ENCODE data around the gene NFIX.

Gene NFIX

DNA sequence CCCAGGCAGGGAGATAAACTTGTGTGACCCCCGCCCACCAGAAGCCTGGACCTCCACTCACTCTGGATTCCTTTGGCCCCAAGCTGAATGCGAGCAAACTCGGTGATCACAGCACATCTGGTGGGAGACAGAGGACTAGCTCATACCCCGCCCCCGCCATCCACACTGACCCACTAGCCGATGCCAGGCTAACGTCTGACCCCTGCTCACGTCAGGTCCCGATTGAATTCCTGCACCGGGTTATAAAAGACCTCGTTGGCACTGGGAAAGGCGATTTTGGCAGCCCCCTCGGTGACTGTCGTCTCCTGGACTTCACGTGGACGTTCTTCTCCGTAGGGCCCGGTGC, 120.6 kb downstream of the NFIX start:
- DNase-seq, result no peak

DNA sequence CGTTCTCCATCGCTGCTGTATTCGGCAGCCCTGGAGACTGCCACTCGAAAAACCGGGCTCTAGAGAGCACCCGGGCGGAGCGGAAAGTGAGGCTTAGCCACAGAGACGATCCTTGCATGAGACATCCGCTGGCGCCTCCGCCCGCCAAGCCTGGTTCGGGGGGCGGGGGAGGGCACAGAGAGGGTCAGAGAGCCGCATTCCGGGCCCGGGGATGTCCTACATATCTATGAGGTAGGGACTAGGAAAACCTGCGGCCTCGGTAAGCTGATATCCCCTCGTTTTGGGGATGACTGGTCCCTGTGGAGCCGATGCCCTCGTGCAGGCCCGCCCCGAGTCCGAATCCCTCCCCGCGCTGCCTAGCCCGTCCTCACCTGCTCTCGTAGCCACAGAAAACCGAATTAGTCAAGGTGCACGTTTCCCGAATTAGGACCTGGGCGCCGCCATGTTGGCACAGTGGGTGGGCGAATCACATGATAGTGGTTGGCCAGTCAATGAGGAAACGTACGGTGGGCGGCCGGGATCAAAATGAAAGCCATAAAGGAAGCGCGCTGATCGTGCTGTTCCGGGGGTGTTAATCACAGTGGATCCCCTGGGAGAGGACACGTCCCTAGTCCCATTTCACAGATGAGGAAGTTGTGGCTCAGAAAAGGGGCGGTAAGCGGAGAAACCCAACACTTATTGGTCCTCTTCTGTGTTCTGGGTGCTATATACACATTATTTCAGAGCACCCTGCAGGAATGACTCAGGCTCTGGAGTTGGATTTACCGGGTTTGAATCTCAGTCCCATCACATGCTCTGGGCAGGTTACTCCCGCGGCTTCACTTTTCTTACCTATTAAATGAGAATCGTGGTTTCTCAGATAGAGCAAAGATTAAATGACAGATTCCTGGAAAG, 121.3 kb downstream of the NFIX start, which contains the start of gene TRMT1:
TSS of gene TRMT1 (minus strand) at position 459 of the 894 bp plus-strand sequence. CDS start at position 118, 341 bp downstream.
- peak; percentile 84 for DNase-seq

DNA sequence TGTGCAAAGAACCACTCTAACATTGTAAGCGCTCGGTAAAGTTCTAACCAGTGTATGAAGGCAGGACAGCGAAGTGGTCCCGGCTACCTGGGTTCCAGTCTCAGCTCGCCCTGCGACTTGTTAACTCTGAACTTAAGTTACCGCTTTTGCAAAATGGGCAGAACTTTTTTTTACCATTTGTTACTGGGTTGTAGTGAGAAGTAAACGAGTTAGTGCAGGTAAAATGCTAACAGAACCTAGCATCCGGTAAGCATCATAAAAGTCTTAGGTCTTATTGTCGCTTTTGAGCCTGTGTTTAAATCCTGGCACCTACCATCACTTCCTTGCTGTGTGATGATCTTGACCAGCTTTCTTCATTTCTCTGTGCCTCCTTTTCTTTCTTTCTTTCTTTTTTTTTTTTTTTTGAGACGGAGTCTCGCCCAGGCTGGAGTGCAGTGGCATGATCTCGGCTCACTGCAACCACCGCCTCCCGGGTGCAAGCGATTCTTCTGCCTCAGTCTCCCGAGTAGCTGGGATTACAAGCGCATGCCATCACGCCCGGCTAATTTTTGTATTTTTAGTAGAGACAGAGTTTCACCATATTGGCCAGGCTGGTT, 122.0 kb downstream of the NFIX start:
- DNase-seq, result no peak

DNA sequence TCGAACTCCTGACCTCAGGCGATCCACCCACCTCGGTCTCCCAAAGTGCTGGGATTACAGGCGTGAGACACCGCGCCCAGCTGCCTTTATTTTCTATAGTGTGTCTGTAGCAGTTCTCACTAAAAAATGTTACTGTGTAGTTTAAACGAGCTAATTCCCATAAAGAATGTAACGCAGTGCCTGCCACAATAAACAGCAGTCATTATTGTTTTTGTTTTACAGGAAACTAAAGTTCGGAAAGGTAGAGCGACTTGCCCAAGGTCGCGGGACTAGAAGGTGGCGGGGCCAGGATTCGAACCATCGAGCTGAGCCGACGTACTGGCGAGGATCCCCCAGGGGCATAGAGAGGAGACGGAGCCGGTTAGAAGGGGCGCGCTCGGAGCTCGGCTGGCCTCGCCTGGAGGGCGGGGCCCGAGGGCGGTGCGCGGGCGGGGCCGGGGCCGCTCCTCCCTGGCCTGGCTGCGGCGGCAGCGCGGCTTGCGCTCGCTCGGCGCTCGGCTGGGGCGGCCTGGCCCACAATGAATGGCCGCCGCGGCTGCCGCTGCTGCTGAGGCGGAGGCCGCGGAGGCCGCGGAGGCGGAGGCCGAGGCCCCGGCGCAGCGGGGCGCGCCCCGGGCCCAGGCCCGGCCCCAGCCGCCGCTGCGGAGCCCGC, 122.6 kb downstream of the NFIX start, which contains the start of gene NACC1:
TSS of gene NACC1 (plus strand) at position 493 of the 652 bp plus-strand sequence. CDS start 16,944 bp downstream, outside the sequence.
- peak; percentile 88 for DNase-seq

DNA sequence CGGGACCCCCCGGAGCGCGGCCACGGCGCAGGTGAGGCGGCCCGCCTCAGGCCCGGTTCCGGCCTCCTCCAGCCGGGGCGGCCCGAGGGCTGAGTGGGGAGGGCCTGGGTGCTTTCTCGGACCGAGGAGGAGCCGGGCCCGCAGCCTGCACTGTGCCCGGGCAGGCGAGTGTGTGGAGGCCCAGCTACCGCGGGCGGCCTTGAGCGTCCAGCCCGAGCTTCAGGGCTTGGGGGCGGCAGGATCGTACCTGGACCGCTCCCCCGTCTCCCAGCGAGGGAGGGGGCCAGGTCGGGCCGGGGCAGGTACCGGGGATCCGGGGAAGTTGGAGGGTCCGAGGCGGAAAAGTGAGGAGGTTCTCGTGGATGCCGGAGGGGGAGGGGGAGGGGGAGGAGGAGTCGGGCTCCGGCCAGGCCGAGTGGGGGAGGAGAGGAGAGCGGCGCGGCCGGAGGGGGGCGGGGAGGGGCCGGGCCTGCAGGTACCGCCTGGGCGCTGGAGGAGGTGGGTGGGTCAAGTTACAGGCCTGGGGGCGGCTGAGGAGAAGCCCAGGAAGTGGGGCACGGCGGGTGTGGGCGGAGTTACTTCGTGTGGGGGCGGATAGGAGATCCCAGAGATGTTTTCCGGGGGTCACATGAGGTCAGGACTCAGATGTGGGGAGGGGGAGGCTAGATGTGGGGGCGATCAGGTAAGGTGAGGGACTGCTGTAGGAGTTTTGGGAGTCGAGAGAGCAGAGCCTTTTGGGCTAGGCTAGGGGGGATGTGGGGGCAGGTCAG, 123.3 kb downstream of the NFIX start:
- peak; percentile 26 for DNase-seq

DNA sequence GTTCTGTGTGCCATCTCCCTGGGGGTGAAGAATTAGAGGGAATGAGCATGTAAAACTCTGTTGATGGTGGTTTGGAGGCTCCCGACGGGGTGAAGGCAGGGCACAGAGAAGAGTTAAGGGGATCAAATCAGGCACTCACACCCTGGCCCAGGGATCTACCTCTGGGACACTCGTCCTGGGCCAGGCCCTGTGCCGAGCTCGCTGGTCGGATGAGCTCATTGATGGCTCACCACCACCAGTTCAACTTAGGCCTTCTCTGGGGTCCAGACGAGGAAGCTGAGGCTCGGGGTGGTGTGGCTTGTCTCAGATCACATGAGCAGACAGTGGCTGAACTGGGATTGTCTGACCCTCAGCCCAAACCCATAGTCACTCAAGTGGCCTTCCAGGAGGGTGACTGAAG, 124.4 kb downstream of the NFIX start:
- DNase-seq, result no peak

DNA sequence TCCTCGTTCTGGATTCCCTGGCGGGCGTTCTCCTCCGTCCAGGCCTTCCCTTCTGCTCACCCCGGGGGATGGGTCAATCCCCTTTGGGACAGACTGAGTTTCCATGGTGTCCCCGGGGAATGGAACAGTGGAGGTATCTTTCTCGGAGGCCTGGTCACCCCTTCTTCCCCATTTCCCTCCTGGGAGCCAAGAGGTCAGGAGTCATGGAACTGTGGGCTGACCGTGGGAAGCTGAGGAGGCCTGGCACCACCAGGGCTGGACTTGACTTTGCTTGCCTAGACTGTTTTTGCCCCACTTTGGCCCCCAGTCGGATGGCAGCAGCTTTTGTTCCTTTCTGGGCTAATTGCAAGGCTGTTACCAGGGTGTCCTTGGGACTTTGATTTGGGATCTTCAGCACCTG, 124.8 kb downstream of the NFIX start:
- no peak for DNase-seq

DNA sequence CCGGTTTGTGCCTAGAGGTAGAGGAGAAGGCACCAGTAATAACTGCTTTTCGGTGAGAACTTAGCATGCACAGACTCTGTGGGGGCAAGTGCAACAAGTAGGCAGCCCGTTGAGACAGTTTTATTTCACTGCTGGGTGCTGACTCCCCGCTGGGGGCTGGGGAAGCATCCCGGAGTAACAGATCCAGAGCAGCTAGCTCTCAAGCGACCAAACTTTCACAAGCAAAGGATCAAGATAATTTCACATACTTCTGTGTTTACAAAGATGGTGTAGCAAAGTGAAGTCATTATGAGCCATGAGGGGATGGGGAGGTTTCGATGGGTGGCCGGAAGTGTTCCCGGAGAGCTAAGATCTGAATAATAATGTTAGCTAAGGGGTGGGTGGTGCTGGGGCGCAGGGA, 125.5 kb downstream of the NFIX start:
- no peak for DNase-seq

DNA sequence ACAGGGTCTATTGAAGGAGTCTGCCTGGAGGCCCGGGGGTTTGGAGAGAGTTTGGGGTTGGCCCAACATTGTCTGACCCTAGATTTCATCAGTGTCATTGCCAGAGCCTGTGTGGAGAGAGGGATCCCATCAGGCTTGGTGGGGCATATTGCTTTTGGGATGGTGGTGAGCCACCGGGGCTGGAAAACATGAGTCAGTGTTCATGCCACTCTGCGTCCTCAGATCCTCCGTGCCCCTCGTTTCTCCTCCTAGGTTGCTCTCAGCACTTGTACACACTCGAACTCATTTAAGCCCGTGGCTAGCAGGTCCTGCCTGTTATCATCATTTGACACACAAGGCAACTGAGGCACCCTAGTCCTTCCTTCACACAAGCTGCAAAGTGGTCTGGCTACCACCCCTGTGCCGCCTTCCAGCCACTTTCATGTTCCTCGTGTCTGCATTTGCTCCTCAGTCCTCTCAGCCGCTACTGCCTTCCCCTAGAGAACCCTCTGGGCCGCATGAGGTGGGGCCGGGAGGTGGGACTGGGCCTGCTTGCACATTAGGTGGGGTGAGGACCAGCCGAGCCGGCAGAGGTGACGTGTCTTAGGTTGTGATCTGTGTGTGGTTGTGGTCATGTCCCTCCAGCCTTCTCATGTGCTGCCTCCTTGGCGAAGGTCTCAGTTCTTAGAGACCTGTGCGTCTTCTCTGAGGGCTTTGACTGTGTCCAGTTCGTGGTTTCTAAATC, 126.4 kb downstream of the NFIX start:
- DNase-seq, result no peak

DNA sequence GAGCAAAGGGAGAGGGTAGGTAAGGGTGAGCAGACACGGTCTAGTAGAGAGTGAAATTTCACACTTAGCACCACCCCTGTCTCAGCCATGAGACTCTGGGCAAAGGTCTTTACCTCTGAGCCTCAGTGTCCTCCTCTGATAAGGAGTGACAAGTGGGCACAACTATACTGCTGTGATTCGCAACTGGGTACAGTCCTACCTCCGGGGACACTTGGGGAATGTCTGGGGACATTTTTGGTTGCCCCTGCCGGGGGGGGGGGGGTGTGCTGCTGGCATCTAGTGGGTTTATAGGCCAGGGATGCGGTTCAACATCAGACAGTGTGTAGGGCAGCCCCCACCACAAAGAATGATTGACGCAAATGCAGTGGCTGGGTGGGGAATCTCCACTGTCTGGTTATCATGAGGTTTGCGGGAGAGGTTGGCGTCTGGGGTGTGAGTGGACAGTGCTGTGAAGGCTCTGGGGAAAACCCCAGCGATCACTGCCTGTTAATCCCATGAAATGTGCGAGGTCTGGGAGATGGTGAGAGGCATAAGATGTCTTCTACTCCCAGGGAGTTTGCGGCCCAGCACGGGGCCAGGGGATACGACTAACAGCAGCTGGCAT, 127.1 kb downstream of the NFIX start:
- DNase-seq, result no peak

DNA sequence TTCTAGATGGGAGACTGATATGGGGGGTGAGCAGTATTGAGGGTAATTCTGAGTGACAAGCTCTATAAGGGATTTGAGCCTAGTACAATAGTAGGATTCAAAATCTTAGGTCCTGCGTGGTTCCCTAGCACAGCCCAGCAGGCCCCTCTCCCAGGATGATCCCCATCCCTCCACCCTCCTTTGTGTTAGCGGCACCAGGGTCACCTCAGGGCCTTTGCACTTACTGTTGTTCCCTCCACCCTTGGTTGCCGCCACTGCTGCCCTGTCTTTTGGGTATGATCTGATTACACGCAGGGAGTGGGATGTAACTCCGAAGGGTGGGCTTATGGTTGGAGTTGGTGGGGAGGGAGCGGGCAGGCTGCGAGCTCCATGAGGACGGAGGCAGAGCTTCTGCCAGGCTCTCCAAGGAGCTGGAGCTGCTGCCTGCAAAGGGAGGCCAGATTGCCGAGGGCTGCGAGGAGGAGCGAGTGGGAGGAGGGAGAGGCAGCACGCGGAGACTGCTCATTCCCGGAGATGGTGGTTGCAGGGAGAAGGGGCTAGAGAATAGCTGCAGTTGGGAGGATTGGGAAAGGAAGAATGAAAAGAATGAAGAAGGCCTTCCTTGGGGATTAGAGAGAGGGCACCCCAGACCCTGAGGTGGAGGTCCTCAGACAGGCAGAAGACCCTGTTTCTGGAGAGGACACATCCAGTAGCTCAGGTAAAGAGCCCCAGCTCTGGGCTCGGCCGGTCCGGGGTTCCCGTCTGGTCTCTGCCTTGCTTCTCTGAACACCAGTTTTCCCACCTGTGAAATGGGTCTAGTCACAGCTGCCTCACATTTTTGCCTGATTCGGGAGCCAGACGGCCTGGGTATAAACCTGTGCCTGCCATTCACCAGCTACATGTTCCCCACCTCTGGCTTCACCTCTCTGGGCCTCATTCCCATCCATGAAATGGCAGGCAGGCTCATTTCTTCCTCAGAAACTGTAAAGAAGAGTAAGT, 128.0 kb downstream of the NFIX start:
- no peak for DNase-seq

DNA sequence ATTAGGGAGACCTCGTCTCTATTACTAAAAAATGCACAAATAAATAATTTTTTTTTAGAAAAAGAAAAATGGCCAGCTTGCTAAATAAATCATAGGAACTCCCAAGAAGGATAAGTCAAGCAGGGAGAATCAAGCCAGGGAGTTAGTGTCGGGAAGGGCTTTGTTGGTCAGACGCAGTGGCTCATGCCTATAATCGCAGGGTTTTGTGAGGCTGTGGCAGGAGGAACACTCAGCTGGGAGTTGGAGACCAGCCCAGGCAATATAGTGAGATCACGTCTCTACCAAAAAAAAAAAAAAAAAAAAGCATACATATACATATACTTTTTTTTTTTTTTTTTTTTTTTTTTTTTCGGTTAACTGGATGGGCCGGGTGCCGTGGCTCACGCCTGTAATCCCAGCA, 131.8 kb downstream of the NFIX start:
- DNase-seq, result no peak

DNA sequence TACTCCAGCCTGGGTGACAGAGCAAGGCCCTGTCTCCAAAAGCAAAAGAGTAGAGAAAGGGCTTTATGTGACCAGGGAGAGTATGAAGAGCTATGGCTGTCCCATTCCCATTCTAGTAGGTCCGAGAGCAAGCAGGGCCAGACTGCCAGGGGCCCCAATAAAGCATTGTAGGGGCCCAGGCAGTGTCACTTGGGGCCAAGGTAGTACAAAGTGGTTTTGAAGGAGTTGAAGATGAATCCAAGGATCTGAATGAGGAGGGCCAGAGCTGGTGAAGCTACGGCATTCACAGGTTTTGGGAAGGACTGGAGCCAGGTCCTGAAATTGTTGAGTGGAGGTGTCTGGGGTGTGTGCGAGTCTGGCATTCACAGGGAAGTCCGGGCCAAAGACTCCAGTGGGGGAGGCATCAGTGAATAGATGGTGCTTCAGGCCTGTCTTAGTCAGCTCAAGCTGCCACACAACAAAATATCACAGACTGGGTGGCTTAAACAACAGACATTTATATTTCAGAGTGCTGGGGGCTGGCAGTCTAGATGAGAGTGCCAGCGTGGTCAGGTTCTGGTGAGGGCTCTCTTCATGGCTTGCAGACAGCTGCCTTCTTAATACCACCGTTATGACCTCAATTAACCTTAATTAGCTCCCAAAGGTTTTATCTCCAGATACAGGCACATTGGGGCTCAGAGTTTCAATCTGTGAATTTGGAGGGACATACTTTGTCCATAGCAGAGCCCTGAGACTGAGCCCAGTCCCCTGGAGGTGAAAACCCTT, 132.7 kb downstream of the NFIX start:
- no peak for DNase-seq

DNA sequence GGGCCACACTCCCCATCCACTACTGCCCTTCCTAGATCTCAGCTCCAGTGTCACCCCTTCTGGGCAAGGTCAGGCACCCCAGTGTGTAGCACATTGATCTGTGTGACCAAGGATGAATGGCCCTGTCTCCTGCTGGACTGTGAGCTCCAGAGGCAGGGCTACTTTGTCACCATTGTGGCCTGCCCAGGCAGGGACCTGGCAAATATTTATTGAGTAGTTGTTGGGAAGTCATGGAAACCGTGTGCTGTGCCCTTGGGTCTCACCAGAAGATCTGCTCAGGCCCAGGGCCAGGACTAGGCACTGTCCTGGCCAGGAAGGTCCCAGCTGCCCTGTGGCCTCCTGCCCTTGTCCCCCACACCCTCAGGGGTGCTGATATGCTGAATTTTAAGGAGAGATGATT, 133.3 kb downstream of the NFIX start:
- DNase-seq, result no peak

DNA sequence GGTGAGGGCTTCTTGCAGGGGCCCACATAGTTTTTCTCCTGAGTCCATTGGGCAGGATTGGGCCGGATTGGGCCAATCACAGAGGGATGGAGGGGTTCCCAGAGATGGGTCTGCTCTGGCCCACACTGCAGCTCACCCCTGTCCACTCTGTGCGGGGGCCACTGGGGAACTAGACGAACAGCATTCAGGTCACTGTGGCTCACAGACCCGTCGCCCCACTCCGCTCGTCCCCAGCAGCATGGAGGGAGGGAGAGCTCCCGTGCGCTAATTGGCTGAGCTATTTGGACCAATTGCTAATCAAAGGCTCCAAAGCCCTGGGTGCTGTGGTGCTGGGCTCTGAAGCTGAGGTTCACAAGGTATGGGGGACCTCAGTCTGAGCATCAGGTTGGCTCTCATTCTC, 134.1 kb downstream of the NFIX start:
- DNase-seq, result no peak

DNA sequence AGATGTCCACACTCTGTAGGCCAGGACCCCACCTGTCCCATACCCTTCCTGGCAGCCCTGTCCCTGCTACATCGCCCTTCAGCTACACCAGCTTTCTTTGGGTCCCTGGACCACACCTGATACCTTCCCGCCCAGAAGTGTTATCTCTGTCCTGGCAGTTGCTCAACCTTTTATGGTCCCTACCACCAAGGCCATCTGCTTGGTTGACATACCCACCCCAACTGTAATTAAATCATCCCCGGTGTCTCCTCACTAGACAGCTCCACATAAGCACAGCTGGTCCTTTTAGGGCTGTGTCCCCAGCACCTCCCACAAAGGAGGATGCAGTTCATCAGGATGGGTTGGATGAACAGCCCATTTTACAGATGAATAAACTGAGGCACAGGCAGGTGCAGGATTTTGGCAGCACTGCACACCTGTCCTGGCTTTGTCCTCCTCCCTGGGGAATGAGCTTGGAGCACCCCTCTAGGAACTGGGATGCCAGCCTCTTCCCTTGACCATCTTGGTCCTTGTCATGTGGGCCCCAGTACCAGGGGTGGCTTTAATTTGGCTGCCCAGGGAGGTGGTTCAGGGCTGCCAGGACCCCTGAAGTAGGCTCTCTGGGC, 135.7 kb downstream of the NFIX start:
- no peak for DNase-seq

DNA sequence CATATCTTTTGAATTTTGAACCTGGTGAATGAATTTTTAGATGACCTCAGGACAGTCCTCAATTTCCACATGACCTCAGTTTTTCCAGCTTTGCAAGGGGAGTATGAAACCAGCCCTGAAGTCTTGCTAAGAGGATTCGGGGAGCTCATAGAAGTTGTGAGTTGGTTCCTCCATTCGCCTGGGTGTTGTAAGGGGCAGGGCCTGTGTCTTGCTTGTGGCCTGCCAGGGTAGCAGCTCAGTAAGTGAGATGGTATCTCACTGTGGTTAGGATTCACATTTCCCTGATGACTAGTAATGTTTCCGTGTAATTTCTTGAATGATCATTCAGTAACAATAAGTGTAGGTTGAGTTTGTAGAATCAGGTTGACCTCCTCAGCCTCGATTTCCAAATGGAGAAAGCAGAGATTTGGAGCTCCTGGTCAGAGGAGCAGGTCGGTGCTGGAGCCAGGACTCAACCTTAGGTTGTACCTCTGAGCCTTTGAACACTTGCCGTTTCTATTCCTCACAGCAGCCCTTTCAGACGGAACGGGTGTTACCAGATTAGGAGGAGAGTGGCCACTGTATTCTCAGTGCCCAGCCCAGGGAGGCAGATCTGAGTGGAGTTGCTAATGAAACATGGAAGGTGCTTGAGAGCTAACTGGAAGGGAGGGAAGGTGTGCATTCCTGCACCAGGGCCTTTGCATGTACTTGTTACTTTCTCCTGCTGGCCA, 137.4 kb downstream of the NFIX start:
- no peak for DNase-seq

DNA sequence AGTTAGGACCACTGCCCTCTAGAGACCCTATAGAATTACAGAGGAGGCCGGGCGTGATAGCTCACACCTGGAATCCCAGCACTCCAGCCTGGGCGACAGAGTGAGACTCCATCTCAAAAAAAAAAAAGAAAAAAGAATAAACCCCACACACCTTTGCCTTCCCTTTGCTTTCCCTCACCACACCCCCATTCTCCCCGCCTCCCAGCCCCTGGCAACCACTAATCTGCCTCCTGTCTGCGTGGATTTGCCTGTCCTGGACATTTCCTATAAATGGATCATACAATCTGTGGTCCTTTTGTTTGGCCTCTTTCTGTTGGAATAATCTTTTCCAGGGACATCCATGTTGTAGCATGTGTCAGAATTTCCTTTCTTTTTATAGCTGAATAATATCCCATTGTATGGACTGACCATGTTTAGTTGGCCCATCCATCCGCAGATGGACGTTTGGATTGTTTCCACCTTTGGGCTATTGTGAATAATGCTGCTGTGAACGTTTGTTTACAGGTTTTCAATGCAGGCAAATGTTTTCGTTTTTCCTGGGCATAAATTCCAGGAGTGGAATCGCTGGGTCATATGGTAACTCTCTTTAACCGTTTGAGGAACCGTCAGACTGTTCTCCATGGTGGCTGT, 138.1 kb downstream of the NFIX start:
- DNase-seq, result no peak
